SK-N-SH (cell line): ENCODE results near the gene BIRC5. TPM values are rescaled to one million over a fixed set of nuclear protein-coding genes. Genes with fewer than 3 reads are reported as not detected.

Experiments used
- CTCF ChIA-PET: fragments of 300-600, 350-600 bp; formaldehyde crosslinking; extraction: SDS; loops from one replicate; lab custom pipeline; 2021; lab: Yijun Ruan, JAX
- POLR2A ChIA-PET: fragments of 350-600 bp; sonication (Branson Sonifier 250); formaldehyde crosslinking; extraction: SDS; loops from one replicate; lab custom pipeline; 2020; ENCODE audit warnings: antibody characterized with exemption, inconsistent platforms; lab: Yijun Ruan, JAX
- DNase-seq: peaks from one replicate; pipeline ENCODE4 v3.0.0; 2012
- H2AFZ ChIP-seq: fragments of 200-600 bp; sonication (generic); 2 replicates; pipeline ENCODE4 v1.8.1; 2016; ENCODE audit warnings: antibody characterized with exemption, mild to moderate bottlenecking, low read depth
- H3F3A ChIP-seq: fragments of 200-600 bp; sonication (generic); replicated peaks from 2 replicates; pipeline ENCODE3; 2016; ENCODE audit warnings: antibody characterized with exemption, mild to moderate bottlenecking; ENCODE audit not compliant: insufficient read depth
- H3K27ac ChIP-seq, 2 experiments: fragments of 200-500 bp in 1 of 2; fragments of 200-600 bp in 1 of 2; sonication (Bioruptor generic) in 1 of 2; sonication (generic), shearing (Covaris generic) in 1 of 2; 2 replicates each; pipeline versions ENCODE4 v1.5.1 to v1.6.1; 2014 to 2016; ENCODE audit warnings: low read depth in 2 of 2, inconsistent platforms in 1 of 2, low read length in 1 of 2, mild to moderate bottlenecking in 1 of 2, mixed read lengths in 1 of 2
- H3K27me3 ChIP-seq: fragments of 200-600 bp; sonication (generic), shearing (Covaris generic); 2 replicates; pipeline ENCODE4 v1.6.1; 2016; ENCODE audit warnings: mixed run types; ENCODE audit not compliant: insufficient read depth
- H3K36me3 ChIP-seq, 2 experiments: fragments of 200-500 bp in 1 of 2; fragments of 200-600 bp in 1 of 2; sonication (Bioruptor generic) in 1 of 2; sonication (generic) in 1 of 2; replicated peaks in 1 of 2; 2 replicates each; pipeline versions ENCODE3 to v1.5.1; 2014 to 2016; ENCODE audit warnings: low read length in 1 of 2, mild to moderate bottlenecking in 1 of 2; ENCODE audit not compliant: insufficient read depth in 2 of 2, control insufficient read depth in 1 of 2
- H3K4me1 ChIP-seq, 2 experiments: fragments of 200-500 bp in 1 of 2; fragments of 200-600 bp in 1 of 2; sonication (Bioruptor generic) in 1 of 2; sonication (generic), shearing (Covaris generic) in 1 of 2; 2 replicates each; pipeline versions ENCODE4 v1.5.1 to v1.6.1; 2014 to 2016; ENCODE audit warnings: low read depth in 1 of 2, low read length in 1 of 2, mixed run types in 1 of 2; ENCODE audit not compliant: insufficient read depth in 2 of 2, control insufficient read depth in 1 of 2
- H3K4me2 ChIP-seq: fragments of 200-600 bp; sonication (generic), shearing (Covaris generic); 2 replicates; pipeline ENCODE4 v1.6.1; 2017; ENCODE audit warnings: mixed run types
- H3K4me3 ChIP-seq, 2 experiments: fragments of 200-500 bp in 1 of 2; fragments of 200-600 bp in 1 of 2; sonication (Bioruptor generic) in 1 of 2; sonication (generic), shearing (Covaris generic) in 1 of 2; 2 replicates each; pipeline versions ENCODE4 v1.5.1 to v1.8.1; 2014 to 2016; ENCODE audit warnings: low read depth in 2 of 2, inconsistent platforms in 1 of 2, low read length in 1 of 2, mild to moderate bottlenecking in 1 of 2, mixed read lengths in 1 of 2, moderate library complexity in 1 of 2
- H3K79me2 ChIP-seq: fragments of 200-600 bp; sonication (generic); 2 replicates; pipeline ENCODE4 v1.8.1; 2017; ENCODE audit warnings: mild to moderate bottlenecking; ENCODE audit not compliant: insufficient read depth
- H3K9ac ChIP-seq: fragments of 200-600 bp; sonication (generic); 2 replicates; pipeline ENCODE4 v1.6.1; 2017; ENCODE audit warnings: mixed run types
- H3K9me2 ChIP-seq: fragments of 200-600 bp; sonication (generic); 2 replicates; pipeline ENCODE4 v1.6.1; 2017; ENCODE audit warnings: mixed run types
- H3K9me3 ChIP-seq: fragments of 200-600 bp; sonication (generic); 2 replicates; pipeline ENCODE4 v1.6.1; 2017; ENCODE audit warnings: mixed run types, mild to moderate bottlenecking, moderate library complexity
- H4K20me1 ChIP-seq: fragments of 200-600 bp; sonication (generic); 2 replicates; pipeline ENCODE4 v1.6.1; 2017; ENCODE audit warnings: mild to moderate bottlenecking, mixed run types; ENCODE audit not compliant: insufficient read depth
- EP300 ChIP-seq, 2 experiments: IDR thresholded peaks; 2 replicates each; pipeline versions ENCODE4 v1.4.0 to v1.6.1; 2012; ENCODE audit warnings: borderline replicate concordance in 1 of 2, low read depth in 1 of 2, low read length in 1 of 2
- EZH2phosphoT487 ChIP-seq: fragments of 200-600 bp; sonication (generic); IDR thresholded peaks from 2 replicates; pipeline ENCODE4 v1.6.1; 2017; ENCODE audit warnings: low read depth, mixed run types, mild to moderate bottlenecking, antibody characterized with exemption, moderate library complexity, borderline replicate concordance
- GATA2 ChIP-seq: sonication (generic); formaldehyde crosslinking; IDR thresholded peaks from 2 replicates; pipeline ENCODE4 v1.5.0; 2020; ENCODE audit warnings: mild to moderate bottlenecking, missing genetic modification reagents
- RAD21 ChIP-seq: IDR thresholded peaks from 2 replicates; pipeline ENCODE4 v1.6.1; 2012; ENCODE audit warnings: mild to moderate bottlenecking, low read length
- RCOR1 ChIP-seq: fragments of 150-350 bp; IDR thresholded peaks from 2 replicates; pipeline ENCODE4 v1.6.1; 2017; ENCODE audit warnings: antibody characterized with exemption, low read length
- RXRA ChIP-seq: IDR thresholded peaks from 2 replicates; pipeline ENCODE4 v1.4.0; 2012; ENCODE audit warnings: low read depth, mild to moderate bottlenecking, borderline replicate concordance
- YY1 ChIP-seq: IDR thresholded peaks from 2 replicates; pipeline ENCODE4 v1.4.0; 2012; ENCODE audit warnings: low read depth, mild to moderate bottlenecking
- WGBS: methylation state at CpG from one replicate; pipeline ENCODE4 v1.1.6; 2017; ENCODE audit warnings: low lambda C conversion rate; 5-methylcytosine and 5-hydroxymethylcytosine counted together
- polyA plus RNA-seq, 3 experiments: library from polyadenylated mRNA; depleted of rRNA; stranded (reverse); fragments of >200 nt; gene quantifications; 2 replicates each; pipeline ENCODE4 v1.2.3, GENCODE V29; 2012
- TF ChIP-seq, protein P1 (sequence below): IDR thresholded peaks from 2 replicates; pipeline ENCODE4 v1.4.0; 2012; ENCODE audit warnings: low read depth
- TF ChIP-seq, protein P2 (sequence below): fragments of 200-600 bp; sonication (generic); IDR thresholded peaks from 2 replicates; pipeline ENCODE4 v1.6.1; 2017; ENCODE audit warnings: antibody characterized with exemption, mild to moderate bottlenecking, moderate library complexity
- TF ChIP-seq, protein P3 (sequence below): IDR thresholded peaks from 2 replicates; pipeline ENCODE4 v1.6.1; 2012; ENCODE audit warnings: mild to moderate bottlenecking, low read depth, low read length, moderate library complexity

The BIRC5 gene
- polyA plus RNA-seq, 1 of the 3 experiments (the other 2 are of a cell fraction), result 31.4 TPM

DNA sequence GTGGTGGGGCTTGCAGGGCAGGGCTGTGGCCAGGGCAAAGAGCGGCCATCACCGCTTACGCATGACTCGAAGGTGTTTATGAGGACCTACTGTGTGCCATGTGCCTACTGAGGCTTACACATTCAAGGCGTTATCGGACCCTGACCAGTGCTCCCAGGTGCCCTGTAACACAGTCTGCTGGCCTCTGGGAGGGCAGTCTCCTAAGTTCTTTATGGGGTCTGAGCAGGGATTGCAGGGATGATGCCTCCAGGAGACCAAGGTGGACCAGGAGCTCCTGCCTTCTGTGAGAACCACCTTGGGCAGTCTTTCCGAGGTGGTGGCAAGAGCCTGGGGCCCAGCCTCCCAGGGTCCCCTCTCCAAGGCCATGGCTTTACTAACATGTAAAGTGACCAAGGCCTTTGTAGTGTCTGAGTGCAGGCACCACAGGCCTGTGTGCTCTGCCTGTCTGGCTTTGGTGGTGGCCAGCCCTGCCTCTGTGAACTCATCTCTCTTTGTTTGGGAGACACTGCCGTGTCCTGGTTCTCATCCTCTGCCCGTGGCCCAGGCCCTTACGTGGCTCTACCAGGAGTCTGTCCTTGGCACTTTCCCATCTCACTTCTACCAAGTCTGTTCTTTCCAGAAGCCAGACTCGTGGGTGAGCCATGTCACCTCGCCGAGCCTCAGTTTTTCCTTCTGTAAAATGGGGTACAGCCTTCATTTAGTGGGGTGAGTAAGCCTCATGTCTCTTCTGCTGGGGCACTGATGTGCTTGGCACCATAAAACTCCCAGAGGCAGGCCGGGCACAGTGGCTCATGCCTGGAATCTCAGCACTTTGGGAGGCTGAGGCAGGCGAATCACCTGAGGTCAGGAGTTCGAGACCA is 49.1 kb upstream of the BIRC5 start:
- Histone ChIP-seq H3K4me3 (no peak overlapping the region), H3K9me2 (no peaks in the 10 kb centered on the region), H3K79me2 (no peaks in the 10 kb centered on the region), H3K9ac (no peak overlapping the region), H4K20me1 (peaks cover 5% of the 10 kb centered on the region; the same call in 1 of the 2 replicates), H3K9me3 (no peaks in the 10 kb centered on the region), H3K27ac (no peak overlapping the region), H3K4me2 (no peak overlapping the region), H3K36me3 (no peaks in the 10 kb centered on the region), H3K4me1 (peaks cover 0 to 17% of the 10 kb centered on the region in 2 experiments; a peak in 1 of 4 replicates), H3F3A (peaks cover 4% of the 10 kb centered on the region), H3K27me3 (no peaks in the 10 kb centered on the region), H2AFZ (no peak overlapping the region)
- no peak for TF ChIP-seq RCOR1
- TF ChIP-seq, protein P1, sequence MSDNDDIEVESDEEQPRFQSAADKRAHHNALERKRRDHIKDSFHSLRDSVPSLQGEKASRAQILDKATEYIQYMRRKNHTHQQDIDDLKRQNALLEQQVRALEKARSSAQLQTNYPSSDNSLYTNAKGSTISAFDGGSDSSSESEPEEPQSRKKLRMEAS, result no peak
- TF ChIP-seq, protein P2, sequence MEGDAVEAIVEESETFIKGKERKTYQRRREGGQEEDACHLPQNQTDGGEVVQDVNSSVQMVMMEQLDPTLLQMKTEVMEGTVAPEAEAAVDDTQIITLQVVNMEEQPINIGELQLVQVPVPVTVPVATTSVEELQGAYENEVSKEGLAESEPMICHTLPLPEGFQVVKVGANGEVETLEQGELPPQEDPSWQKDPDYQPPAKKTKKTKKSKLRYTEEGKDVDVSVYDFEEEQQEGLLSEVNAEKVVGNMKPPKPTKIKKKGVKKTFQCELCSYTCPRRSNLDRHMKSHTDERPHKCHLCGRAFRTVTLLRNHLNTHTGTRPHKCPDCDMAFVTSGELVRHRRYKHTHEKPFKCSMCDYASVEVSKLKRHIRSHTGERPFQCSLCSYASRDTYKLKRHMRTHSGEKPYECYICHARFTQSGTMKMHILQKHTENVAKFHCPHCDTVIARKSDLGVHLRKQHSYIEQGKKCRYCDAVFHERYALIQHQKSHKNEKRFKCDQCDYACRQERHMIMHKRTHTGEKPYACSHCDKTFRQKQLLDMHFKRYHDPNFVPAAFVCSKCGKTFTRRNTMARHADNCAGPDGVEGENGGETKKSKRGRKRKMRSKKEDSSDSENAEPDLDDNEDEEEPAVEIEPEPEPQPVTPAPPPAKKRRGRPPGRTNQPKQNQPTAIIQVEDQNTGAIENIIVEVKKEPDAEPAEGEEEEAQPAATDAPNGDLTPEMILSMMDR, result no peak
- no peak for TF ChIP-seq YY1
- no peak for TF ChIP-seq RXRA
- no peak for TF ChIP-seq EP300 (IDR thresholded peaks at IDR 0.05; ENCODE audit: borderline replicate concordance in 1 of 2, low read depth in 1 of 2, low read length in 1 of 2)
- no peak for TF ChIP-seq RAD21
- TF ChIP-seq GATA2, result no peak
- TF ChIP-seq, protein P3, sequence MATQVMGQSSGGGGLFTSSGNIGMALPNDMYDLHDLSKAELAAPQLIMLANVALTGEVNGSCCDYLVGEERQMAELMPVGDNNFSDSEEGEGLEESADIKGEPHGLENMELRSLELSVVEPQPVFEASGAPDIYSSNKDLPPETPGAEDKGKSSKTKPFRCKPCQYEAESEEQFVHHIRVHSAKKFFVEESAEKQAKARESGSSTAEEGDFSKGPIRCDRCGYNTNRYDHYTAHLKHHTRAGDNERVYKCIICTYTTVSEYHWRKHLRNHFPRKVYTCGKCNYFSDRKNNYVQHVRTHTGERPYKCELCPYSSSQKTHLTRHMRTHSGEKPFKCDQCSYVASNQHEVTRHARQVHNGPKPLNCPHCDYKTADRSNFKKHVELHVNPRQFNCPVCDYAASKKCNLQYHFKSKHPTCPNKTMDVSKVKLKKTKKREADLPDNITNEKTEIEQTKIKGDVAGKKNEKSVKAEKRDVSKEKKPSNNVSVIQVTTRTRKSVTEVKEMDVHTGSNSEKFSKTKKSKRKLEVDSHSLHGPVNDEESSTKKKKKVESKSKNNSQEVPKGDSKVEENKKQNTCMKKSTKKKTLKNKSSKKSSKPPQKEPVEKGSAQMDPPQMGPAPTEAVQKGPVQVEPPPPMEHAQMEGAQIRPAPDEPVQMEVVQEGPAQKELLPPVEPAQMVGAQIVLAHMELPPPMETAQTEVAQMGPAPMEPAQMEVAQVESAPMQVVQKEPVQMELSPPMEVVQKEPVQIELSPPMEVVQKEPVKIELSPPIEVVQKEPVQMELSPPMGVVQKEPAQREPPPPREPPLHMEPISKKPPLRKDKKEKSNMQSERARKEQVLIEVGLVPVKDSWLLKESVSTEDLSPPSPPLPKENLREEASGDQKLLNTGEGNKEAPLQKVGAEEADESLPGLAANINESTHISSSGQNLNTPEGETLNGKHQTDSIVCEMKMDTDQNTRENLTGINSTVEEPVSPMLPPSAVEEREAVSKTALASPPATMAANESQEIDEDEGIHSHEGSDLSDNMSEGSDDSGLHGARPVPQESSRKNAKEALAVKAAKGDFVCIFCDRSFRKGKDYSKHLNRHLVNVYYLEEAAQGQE, result no peak
- TF ChIP-seq EZH2phosphoT487, result no peak
- POLR2A ChIA-PET, result interaction anchor here (0.9 to 1.3 kb wide), 2 partner anchors 10 to 21 kb away, joined by 3 to 5 read pairs; no protein-coding TSS in a partner anchor
- peak; percentile 32 for DNase-seq
- 80% methylated on average over 15 of the region's 16 CpGs for WGBS
- CTCF ChIA-PET, result interaction anchor here (1.0 to 1.2 kb wide), 5 partner anchors 9 to 35 kb away, joined by 3 to 12 read pairs (median 4); no protein-coding TSS in a partner anchor
